Kidney glomerular epithelial cell (primary cell): ENCODE results near the gene PCDH9.

ENCODE experiments used
- DNase-seq: peaks from one replicate; lab custom pipeline; 2025; lab: John Stamatoyannopoulos, UW

The PCDH9 gene

GRCh38 chr13:67229481-67230403 is at the start of gene PCDH9:
TSS of gene PCDH9 (minus strand) at chr13:67230336. CDS start at chr13:67228440, 1,896 bp downstream.
- no peak for DNase-seq

DNA sequence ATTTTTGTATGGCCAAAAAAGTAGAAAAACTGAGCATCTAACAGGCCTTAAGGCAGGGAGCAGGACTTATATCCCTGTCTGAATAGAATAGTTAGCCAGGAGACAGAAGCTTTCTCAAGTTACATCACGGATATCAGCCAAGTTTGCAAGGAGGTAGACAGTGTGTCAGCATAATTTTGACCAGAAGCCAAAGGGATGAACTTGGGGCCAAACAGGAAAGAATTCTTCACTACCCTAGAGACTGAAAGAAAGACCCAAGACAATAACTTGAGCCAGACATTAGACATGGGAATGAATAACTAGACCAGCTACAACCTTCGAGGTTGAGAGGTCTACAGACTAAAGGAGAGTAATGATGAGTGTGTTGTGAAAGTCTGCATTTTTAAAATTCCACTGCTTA is 48.1 kb upstream of the PCDH9 start:
- peak; percentile 79 for DNase-seq

DNA sequence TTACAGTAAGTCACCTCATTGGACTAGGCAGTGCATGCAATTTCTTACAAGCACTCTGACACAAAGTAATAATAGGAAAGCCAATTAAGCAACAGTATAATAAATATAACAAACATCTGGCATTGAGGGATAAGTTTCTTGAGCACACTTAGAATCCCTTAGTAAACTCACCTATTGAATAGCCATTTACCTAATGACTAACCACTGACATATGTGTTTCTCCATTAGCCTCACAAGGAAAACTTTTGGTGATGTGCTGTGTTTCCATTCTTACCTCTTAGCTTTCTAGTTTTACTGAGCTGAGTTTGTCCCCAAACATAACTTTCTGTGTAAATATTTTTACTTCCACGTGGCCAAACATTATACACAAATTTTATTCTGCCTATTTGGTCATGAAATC is 47.4 kb upstream of the PCDH9 start:
- DNase-seq, result no peak

- DNase-seq, result no peak
These were observed 45.3 kb upstream of the PCDH9 start for GRCh38 chr13:67275351-67275960.

DNA sequence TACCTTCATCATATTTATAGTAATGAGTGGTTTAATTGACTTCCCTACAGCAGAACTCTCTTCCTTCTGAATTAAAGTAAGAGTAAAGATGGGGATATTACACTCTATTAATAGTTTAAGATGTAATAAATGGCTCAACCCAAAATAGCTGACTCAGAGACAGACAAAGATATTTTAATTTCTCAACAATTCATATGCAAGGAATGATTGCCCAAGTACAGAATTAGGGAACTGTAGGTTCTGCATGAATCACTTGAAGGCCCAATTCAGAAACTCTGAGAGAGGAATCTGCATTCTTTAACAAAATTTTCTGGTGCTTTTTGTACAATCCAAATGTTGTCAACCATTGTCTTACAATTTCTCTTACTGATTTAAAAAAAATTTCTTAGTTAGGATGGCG is 42.9 kb upstream of the PCDH9 start:
- DNase-seq, result no peak

DNA sequence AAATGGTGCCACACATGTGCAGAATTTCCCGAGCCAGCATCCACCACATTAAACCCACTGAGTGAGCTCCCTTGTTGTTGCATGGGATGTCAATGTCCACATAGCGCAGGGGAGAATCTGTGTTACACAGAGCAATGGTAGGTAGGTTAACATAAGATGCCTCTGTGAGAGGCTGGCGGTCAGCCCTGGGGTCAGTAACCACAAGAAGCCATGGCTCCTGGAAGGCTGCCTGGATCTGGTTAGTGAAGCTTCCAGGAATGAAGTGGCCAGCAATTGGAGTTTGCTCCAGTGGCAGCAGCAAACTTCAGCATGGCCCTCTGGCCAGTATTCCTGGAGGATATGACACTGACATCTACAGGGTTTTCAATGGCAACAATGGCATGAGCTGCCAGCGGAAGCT is 37.0 kb upstream of the PCDH9 start:
- DNase-seq, result no peak

DNA sequence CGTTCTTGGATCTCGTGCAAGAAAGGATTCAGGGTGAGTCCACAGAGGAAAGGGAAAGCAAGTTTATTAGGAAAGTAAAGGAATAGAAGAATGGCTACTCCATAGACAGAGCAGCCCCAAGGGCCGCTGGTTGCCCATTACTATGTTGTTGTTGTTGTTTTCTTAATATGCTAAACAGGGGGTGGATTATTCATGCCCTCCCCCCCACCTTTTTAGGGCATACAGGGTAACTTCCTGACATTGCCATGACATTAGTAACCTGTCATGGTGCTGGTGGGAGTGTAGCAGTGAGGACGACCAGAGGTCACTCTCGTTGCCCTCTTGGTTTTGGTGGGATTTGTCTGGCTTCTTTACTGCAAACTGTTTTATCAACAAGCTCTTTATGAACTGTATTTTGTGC is 29.1 kb upstream of the PCDH9 start:
- no peak for DNase-seq

- DNase-seq, result no peak
These were observed 28.3 kb upstream of the PCDH9 start for GRCh38 chr13:67258482-67258881.

GRCh38 chr13:67238861-67239260 is 8.7 kb upstream of the PCDH9 start:
- DNase-seq, result no peak

DNA sequence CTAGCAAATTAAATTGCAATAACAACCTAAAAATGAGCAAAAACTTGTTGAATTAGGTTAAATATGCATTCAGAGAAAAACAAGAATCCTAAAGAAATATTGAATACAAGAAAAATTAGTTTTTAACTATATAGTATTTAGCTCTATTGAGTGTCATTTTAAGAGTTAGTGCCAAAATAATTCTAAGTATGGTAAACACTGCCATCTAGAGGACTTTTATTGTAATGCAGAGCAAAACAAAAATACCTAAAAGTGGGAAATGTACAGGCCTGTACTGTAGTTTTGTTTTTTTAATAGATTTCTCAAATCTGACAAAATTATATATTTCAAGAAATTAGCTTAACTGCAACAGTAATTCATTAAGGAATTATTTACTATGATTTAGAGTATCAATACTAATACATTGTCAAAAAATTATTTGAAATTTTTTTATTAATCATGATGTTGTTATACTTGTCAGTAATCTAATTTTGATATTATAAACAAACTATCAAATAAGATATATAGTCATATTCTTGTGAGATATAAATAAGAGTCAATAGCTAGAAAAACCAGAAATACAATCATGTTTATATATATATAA is 8.2 kb upstream of the PCDH9 start:
- DNase-seq, result peak; percentile 69

DNA sequence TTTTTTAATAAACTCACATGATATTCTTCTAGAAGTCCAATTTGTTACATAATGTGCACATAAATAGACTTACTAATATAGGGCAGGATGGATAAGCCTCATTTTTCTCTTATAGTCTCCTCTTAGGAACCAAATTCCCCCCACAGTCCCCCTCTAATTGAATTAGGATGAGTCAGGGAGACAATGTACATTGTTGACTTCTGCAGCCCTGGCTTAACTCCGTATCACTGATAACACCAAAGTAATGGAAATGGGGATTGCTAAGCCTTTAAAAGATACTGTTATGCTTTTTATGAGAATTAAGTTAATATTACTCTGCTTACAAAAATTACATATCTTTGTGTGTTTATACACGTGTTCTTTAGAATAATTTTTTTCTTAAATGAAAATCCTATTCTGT is 5.1 kb upstream of the PCDH9 start:
- no peak for DNase-seq

DNA sequence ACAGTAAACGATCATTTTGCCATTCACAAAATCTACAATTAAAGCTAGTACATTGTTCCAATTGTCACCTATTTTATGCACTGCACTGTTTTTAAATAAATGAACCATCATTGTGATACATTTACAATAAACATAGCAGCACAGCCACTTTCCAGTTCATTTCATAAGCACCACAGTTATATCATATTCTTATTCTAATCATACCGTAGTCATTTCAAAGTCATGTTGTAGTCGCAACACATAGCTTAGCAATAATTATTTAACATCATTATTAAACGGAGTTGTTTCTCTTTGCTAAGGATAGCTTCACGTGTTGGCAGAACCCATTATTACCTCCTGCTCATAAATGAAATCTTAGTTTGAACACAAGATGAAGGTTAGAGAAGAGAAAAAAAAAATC is 2.2 kb upstream of the PCDH9 start:
- DNase-seq, result no peak

DNA sequence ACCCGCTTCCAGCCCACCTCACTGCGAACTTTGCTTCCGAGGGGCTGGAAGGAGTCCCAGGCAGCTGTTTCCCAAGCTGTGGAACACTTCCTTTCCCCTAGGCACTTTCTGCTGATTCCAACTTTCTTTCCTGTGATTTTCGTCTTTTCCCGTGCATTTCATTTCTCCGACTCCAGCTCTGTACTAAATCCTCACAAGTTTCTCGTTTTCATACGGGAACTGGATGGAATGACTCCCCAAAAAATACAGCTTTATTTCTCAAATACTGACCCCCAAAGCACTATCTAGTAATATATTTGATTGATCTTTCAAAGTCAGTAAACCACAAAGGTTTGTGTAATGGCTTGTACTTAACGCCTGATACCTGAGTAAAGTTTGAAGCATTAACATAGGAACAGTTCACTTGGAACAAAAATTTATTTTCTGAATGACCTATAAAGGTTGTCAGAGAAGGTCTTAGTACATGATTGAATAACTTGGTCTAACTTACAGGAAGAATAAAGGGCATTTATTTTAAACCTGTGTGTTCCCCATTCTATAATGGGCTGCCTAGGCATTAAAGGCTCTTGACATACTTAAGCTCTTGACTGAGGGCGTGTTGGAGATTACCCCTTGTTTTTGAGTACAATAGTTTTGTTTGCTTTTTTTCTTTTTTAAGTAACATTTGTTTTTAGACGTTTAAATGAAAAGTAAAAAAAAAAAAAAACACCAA is 1.3 kb upstream of the PCDH9 start:
- peak; percentile 63 for DNase-seq

GRCh38 chr13:67230404-67231288 is 510 bp upstream of the PCDH9 start:
- peak; percentile 94 for DNase-seq

DNA sequence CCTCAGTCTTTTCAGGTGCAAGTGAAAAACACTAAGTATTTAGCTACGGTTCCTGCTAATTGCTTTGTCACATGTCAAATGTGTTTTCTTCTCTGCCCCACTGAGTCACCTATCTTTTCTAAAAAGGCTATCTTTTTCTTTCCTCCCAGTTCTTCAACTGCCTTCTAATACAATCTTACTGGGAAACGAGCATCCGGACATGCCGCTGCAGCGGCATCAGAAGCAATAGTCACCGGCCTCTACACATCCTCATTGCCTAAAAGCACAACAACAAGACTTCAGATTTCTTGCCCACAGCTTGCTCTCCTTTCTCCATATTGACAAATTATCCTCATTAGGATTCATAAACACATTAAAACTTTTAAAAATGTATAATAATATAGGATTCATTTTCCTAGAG is 1.2 kb downstream of the PCDH9 start:
- DNase-seq, result no peak

GRCh38 chr13:67228031-67228430 is 2.1 kb downstream of the PCDH9 start:
- no peak for DNase-seq

GRCh38 chr13:67227131-67227983 is 2.8 kb downstream of the PCDH9 start:
- no peak for DNase-seq

DNA sequence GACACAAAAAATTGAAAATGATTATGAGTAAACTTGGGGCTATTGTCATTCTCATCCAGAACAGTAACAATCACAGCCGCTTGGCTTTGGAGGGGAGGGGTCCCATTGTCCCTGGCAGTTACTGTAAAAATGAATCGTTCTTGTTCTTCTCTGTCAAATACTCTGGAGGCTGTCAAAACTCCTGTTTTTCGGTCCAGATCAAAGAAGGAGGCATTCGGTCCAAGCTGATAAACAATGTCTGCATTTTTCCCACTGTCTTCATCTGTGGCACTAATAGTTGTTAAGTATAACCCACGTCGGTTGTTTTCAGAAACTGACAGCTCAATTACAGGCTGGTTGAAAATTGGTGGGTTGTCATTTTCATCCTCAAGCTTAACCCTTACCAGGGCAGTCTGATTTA is 3.4 kb downstream of the PCDH9 start:
- no peak for DNase-seq

DNA sequence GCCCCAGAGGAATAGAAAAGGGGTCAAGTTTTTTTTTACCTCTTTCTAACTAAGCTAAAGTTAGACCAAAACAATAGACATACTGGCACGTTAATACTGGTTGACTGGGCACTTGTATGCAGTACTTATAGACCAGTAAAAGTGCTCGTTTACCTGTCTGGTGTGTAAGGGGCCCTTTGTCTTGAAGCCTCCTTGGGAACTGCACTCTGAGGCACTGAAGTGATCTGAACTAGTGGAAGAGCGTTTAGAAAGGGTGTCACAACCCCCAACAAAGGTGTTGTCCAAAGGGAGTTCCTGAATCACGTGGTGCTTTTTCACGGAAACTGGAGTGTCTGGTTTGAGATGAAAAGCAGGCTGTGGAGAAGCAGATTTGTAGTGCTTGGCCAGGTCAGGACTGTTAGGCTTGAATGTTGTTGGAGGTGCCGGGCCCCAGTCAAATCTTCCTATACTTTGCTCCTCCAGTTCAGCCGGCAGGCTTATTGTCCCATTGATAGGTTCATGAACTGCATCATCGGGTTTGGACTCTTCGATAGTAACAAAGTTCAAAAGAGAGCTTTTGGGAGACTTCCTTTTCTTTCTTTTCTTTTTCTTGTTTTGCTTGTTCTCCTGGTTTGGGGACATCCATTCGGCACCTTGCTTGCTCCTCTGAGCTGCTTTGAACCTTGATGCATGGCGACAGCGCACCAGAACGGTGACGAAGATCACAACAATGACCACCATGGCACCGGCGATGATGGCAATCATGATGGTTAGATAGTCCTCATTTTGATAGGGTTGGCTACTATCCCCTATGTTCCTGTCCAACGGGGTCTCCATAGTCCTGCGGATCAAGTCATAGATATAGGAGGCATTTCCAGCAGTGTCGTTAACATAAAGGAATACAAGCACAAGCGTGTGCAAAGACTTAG is 4.6 kb downstream of the PCDH9 start:
- no peak for DNase-seq
